Fibroblast of gingiva (primary cell): ENCODE results near the gene UTF1.

Experiments
- DNase-seq: peaks from one replicate; pipeline ENCODE4 v3.0.0-alpha.2; 2011; ENCODE audit warnings: low read depth

UTF1 gene

GRCh38 chr10:133196936-133197758, 32.9 kb upstream of the UTF1 start:
- no peak for DNase-seq

- no peak for DNase-seq
Observed at GRCh38 chr10:133197786-133198185, 32.2 kb upstream of the UTF1 start.

GRCh38 chr10:133198206-133198605, 31.8 kb upstream of the UTF1 start:
- no peak for DNase-seq

- DNase-seq = no peak
Observed at GRCh38 chr10:133198621-133199487, 31.2 kb upstream of the UTF1 start.

- no peak for DNase-seq
Observed at GRCh38 chr10:133199488-133199885, 30.5 kb upstream of the UTF1 start.

- DNase-seq = no peak
Observed at GRCh38 chr10:133199992-133200611, 29.9 kb upstream of the UTF1 start.

GRCh38 chr10:133200621-133201031, 29.4 kb upstream of the UTF1 start:
- no peak for DNase-seq

GRCh38 chr10:133201151-133201947, 28.7 kb upstream of the UTF1 start:
- no peak for DNase-seq

- no peak for DNase-seq
Observed at GRCh38 chr10:133201948-133202725, 27.9 kb upstream of the UTF1 start.

GRCh38 chr10:133202778-133203651, 27.0 kb upstream of the UTF1 start:
- DNase-seq = no peak

- no peak for DNase-seq
Observed at GRCh38 chr10:133203652-133204195, 26.3 kb upstream of the UTF1 start.

- DNase-seq = no peak
Observed at GRCh38 chr10:133204226-133205015, 25.6 kb upstream of the UTF1 start.

- no peak for DNase-seq
Observed at GRCh38 chr10:133205146-133205545, 24.9 kb upstream of the UTF1 start.

GRCh38 chr10:133206356-133207040, 23.5 kb upstream of the UTF1 start:
- DNase-seq = no peak

GRCh38 chr10:133207041-133207600, 22.9 kb upstream of the UTF1 start:
- DNase-seq = no peak

- no peak for DNase-seq
Observed at GRCh38 chr10:133207627-133208026, 22.4 kb upstream of the UTF1 start.

GRCh38 chr10:133208466-133208865, 21.6 kb upstream of the UTF1 start:
- DNase-seq = no peak

GRCh38 chr10:133209117-133209516, 20.9 kb upstream of the UTF1 start:
- DNase-seq = no peak
